Prostate gland (tissue), 2 donors: ENCODE data around the gene MAOA. TPM values are rescaled to one million over a fixed set of nuclear protein-coding genes. Genes with fewer than 3 reads are reported as not detected.

Source experiments
- DNase-seq: peaks from one replicate; pipeline ENCODE4 v3.0.0-alpha.2; 2019; ENCODE audit warnings: low spot score
- H3K27ac ChIP-seq, 2 donors: fragments of 200-600 bp; sonication (generic); 2 replicates each; pipeline ENCODE4 v1.5.1; 2017 to 2019
- H3K27me3 ChIP-seq: fragments of 200-600 bp; sonication (generic); replicated peaks from 2 replicates; pipeline ENCODE4 v1.5.1; 2019; ENCODE audit not compliant: insufficient read depth
- H3K36me3 ChIP-seq, 2 donors: fragments of 200-600 bp; sonication (generic); 1 replicate in 1 of 2; 2 replicates in 1 of 2; pipeline versions ENCODE4 v1.5.1 to v1.8.1; 2017 to 2019
- H3K4me1 ChIP-seq: fragments of 200-600 bp; sonication (generic); replicated peaks from 2 replicates; pipeline ENCODE4 v1.5.1; 2019
- H3K4me3 ChIP-seq, 2 donors: fragments of 200-600 bp; sonication (generic); 2 replicates each; pipeline ENCODE4 v1.5.1; 2017 to 2019
- H3K9me3 ChIP-seq: fragments of 200-600 bp; sonication (generic); 2 replicates; pipeline ENCODE4 v1.5.1; 2017
- POLR2A ChIP-seq: fragments of 450-650 bp; IDR thresholded peaks from one replicate; pipeline ENCODE4 v1.6.1; 2016; ENCODE audit warnings: antibody characterized with exemption, mild to moderate bottlenecking
- POLR2AphosphoS5 ChIP-seq: sonication (generic); formaldehyde crosslinking; IDR thresholded peaks from one replicate; pipeline ENCODE4 v1.6.1; 2017; ENCODE audit warnings: antibody characterized with exemption
- WGBS: methylation state at CpG from one replicate; pipeline ENCODE4 v1.1.5; 2018; 5-methylcytosine and 5-hydroxymethylcytosine counted together
- intact Hi-C: fragments of 100-400 bp; cut with DNase I; formaldehyde crosslinking; loops from one replicate; pipeline ENCODE4 v1.14.2; 2022
- total RNA-seq, 2 donors: library from RNA; depleted of rRNA; stranded (reverse); fragments of >200 nt; gene quantifications; one replicate each; pipeline ENCODE4 v1.1.0, GENCODE V29; 2016
- TF ChIP-seq, protein P1 (sequence below), 4 experiments: fragments of 200-600 bp in 2 of 4; fragments of 450-650 bp in 2 of 4; sonication (generic) in 2 of 4; IDR thresholded peaks; 1 replicate in 3 of 4; 2 replicates in 1 of 4; pipeline ENCODE4 v1.5.1; 2016 to 2019; ENCODE audit warnings: antibody characterized with exemption in 4 of 4, mild to moderate bottlenecking in 2 of 4, moderate library complexity in 2 of 4

MAOA gene
- total RNA-seq, 2 donors from 2014 or later, result 70.7 to 230 TPM

- no peaks in the 10 kb centered on the region for H3K27me3 ChIP-seq
- no peak for DNase-seq
- TF ChIP-seq, protein P1, sequence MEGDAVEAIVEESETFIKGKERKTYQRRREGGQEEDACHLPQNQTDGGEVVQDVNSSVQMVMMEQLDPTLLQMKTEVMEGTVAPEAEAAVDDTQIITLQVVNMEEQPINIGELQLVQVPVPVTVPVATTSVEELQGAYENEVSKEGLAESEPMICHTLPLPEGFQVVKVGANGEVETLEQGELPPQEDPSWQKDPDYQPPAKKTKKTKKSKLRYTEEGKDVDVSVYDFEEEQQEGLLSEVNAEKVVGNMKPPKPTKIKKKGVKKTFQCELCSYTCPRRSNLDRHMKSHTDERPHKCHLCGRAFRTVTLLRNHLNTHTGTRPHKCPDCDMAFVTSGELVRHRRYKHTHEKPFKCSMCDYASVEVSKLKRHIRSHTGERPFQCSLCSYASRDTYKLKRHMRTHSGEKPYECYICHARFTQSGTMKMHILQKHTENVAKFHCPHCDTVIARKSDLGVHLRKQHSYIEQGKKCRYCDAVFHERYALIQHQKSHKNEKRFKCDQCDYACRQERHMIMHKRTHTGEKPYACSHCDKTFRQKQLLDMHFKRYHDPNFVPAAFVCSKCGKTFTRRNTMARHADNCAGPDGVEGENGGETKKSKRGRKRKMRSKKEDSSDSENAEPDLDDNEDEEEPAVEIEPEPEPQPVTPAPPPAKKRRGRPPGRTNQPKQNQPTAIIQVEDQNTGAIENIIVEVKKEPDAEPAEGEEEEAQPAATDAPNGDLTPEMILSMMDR (IDR thresholded peaks at IDR 0.05), result no peak
- no peak for TF ChIP-seq POLR2A
- no peak for TF ChIP-seq POLR2AphosphoS5
- H3K27ac ChIP-seq, result no peak overlapping the region
- intact Hi-C loops, result no loop called here
- no peaks in the 10 kb centered on the region for H3K4me1 ChIP-seq
- H3K9me3 ChIP-seq, result no peaks in the 10 kb centered on the region
- H3K36me3 ChIP-seq, result no peaks in the 10 kb centered on the region
- WGBS, result 73% methylated on average over 1 of the region's 1 CpG
- H3K4me3 ChIP-seq, result no peak overlapping the region
Measured at GRCh38 chrX:43633081-43633480, 23.0 kb upstream of the MAOA start.

- Histone ChIP-seq H3K9me3 (no peaks in the 10 kb centered on the region), H3K4me1 (no peaks in the 10 kb centered on the region), H3K27ac (no peak overlapping the region), H3K27me3 (no peaks in the 10 kb centered on the region), H3K36me3 (no peaks in the 10 kb centered on the region), H3K4me3 (no peak overlapping the region)
- TF ChIP-seq, protein P1 (IDR thresholded peaks at IDR 0.05), result no peak
- no peak for TF ChIP-seq POLR2A
- TF ChIP-seq POLR2AphosphoS5, result no peak
- WGBS, result 54% methylated on average over 3 of the region's 3 CpGs
- intact Hi-C loops, result no loop called here
- DNase-seq, result no peak
Measured at GRCh38 chrX:43633757-43634156, 22.3 kb upstream of the MAOA start.

DNA sequence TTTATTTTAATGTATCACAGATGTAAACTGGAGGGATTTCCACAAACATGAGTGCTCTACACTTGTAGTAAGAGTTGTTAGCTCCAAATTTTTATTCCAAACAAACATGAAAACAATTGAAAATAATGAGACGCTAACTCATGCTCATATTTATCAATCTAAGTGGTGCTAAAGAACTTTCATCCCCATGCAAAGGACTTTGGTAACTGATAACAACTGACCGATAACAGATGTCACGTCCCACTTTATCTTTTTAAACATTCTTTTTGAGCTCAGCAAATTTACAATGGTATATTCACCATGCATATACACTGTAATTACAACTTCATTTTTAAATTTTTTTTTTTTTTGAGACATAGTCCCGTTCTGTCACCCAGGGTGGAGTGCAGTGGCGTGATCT lies 15.6 kb upstream of the MAOA start:
- Histone ChIP-seq H3K9me3 (no peaks in the 10 kb centered on the region), H3K4me3 (no peak overlapping the region), H3K36me3 (no peaks in the 10 kb centered on the region), H3K27me3 (no peaks in the 10 kb centered on the region), H3K4me1 (no peaks in the 10 kb centered on the region), H3K27ac (no peak overlapping the region)
- TF ChIP-seq, protein P1 (IDR thresholded peaks at IDR 0.05), result no peak
- TF ChIP-seq POLR2A, result no peak
- TF ChIP-seq POLR2AphosphoS5, result no peak
- 91% methylated on average over 5 of the region's 5 CpGs for WGBS
- intact Hi-C loops, result no loop called here
- DNase-seq, result no peak

DNA sequence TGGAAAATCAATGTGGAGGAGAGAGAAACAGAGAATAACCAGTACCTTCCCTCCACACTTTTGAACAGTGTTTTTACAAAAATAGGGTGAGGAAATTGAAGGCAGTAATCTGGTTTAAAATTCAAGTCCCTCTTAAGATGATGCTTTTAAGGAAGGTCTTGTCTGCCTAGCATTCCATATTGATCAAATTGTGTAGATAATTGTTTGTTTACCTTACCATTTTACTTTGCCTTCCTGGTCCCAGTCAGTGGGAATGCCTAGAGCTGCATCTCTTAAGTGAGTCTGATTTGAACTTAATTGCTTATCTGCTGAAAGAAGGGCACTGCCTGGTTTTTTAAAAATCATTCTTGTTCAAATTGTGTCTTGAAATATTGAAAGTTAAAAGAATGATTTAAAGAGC lies 14.4 kb upstream of the MAOA start:
- no peaks in the 10 kb centered on the region for H3K9me3 ChIP-seq

DNA sequence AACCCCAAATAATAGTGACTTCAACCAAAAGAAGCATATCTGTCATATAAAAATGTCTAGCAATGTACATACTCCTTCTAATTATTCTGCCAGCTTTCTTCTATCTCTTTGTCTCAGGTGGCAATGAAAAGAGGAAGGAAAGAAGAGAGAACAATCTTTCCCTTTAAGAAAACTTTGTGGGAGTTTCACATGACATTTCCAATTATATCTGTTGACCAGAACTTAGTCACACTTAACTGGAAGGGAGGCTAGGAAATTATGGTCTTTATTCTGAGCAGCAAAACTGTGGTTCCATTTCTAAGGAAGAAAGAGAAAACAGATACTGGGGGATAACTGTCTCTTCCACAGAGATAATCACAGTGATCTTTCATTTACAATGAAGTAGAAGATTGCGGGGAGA lies 12.9 kb upstream of the MAOA start:
- Histone ChIP-seq H3K27me3 (no peaks in the 10 kb centered on the region), H3K9me3 (no peaks in the 10 kb centered on the region), H3K4me3 (no peak overlapping the region), H3K27ac (no peak overlapping the region), H3K4me1 (no peaks in the 10 kb centered on the region), H3K36me3 (no peaks in the 10 kb centered on the region)
- intact Hi-C loops, result no loop called here
- TF ChIP-seq, protein P1 (IDR thresholded peaks at IDR 0.05), result no peak
- TF ChIP-seq POLR2A (no peak), POLR2AphosphoS5 (no peak)
- WGBS, result 82% methylated on average over 1 of the region's 1 CpG
- DNase-seq, result no peak

More for the DNA sequence above, 14.4 kb upstream of the MAOA start:
- Histone ChIP-seq H3K4me1 (no peaks in the 10 kb centered on the region), H3K36me3 (no peaks in the 10 kb centered on the region), H3K27ac (no peak overlapping the region), H3K4me3 (no peak overlapping the region), H3K27me3 (no peaks in the 10 kb centered on the region)
- no peak for DNase-seq
- TF ChIP-seq, protein P1 (IDR thresholded peaks at IDR 0.05), result no peak
- TF ChIP-seq POLR2AphosphoS5, result no peak
- TF ChIP-seq POLR2A, result no peak
- intact Hi-C loops, result no loop called here
